NCI-H69 (cell line): Measurements from ENCODE around the gene ACTMAP.
"Not testable (repeated sequence)": the region's sequence is repeated elsewhere in the genome, so short reads cannot be mapped to it uniquely, and the experiment has no call there.

Source experiments
- DNase-seq: peaks from one replicate; lab custom pipeline; 2025; lab: John Stamatoyannopoulos, UW

Gene ACTMAP

DNA sequence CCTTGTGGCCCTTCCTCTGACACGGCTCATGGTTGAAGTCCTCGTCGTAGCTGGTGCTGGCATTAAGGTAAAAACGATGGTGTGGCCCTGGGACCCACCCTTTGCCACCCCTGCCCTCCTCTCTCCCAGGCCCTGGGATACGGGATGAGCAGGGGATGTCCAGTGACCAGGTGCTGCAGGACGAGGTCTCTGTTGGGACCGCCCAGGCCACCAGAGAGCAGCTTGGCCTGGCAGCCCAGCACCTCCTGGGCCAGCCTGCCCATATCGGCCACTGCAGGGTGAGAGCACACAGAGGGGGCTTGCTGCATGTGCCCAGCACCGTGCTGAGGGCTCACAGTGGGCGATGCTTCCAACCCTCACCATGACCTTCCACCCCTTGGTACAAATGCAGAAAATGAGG, 6.4 kb downstream of the ACTMAP start:
- DNase-seq: no peak

GRCh38 chr19:40742886-40743285, 7.4 kb downstream of the ACTMAP start:
- no peak for DNase-seq

DNA sequence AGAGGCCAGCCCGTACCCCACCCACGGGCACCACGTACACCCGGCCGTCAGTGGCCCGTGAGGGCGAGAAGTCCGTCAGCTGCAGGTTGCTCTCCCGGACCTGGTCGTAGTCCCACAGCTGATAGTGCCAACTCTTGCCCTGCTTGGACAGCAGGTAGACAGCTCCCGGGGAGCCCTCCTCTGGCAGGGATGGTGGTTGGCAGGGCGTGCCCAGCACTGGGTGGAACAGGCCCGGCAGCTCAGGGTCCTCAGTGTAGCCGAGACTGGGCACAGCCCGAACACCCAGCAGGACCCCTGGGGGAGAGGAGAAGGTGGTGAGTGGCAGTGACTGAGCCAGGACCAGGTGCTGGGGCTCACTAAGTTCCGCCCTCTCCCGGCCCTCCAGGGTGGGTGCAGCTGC, 7.8 kb downstream of the ACTMAP start:
- no peak for DNase-seq

GRCh38 chr19:40741527-40742390, 8.5 kb downstream of the ACTMAP start:
- DNase-seq: no peak

DNA sequence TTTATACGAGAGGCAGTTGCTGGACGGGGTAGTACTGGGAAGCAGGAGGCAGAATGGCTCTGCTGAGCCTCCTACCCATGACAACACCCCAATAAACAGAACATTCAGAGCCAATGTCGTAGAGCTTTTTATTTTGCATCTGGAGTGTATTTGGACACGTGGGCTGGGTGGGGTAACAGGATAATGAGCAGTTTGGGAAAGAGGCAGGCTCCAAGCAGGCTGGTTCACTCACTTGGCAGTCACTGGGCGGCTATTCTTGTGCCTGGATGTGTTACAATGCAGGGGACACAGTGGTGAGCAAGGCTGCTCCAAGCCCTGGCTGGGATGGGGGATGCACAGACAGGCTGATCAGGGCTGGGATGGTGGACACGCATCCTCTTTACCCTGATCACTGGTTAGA, 9.5 kb downstream of the ACTMAP start:
- DNase-seq: no peak

GRCh38 chr19:40739871-40740703, 10.2 kb downstream of the ACTMAP start:
- no peak for DNase-seq

- DNase-seq: no peak
Observed at GRCh38 chr19:40739030-40739839, 11.0 kb downstream of the ACTMAP start.

GRCh38 chr19:40737102-40737644, 13.1 kb downstream of the ACTMAP start:
- DNase-seq: no peak

- DNase-seq: no peak
Observed at GRCh38 chr19:40736661-40737060, 13.6 kb downstream of the ACTMAP start.

DNA sequence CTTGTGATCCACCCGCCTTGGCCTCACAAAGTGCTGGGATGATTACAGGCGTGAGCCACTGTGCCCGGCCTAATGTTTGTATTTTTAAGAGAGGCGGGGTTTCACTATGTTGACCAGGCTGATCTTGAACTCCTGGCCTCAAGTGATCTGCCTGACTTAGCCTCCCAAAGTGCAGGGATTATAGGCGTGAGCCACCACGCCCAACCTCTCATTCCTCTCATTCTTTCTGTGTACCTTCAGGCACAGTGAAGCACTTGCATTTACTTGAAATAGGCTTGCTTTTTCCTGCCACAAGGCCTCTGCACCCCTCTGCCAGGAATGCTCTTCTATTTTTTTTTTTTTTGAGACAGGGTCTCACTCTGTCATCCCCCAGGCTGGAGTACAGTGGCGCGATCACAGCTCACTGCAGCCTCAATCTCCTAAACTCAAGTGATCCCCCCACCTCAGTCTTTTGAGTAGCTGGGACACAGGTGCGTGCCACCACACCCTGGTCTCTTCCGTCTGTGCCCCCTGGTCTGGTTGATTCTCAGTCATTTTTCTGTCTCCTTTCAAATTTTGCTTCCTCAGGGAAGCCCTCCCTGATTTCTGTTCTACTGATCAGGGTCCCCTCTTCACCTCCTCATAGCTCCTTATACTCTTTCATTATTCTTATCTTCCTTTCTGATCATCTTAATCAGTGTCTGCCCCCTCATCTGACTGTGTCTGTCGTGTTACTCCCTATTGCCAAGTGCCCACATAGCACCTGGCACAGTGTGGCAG, 15.1 kb downstream of the ACTMAP start:
- DNase-seq: no peak

GRCh38 chr19:40733149-40733548, 17.1 kb downstream of the ACTMAP start:
- no peak for DNase-seq

DNA sequence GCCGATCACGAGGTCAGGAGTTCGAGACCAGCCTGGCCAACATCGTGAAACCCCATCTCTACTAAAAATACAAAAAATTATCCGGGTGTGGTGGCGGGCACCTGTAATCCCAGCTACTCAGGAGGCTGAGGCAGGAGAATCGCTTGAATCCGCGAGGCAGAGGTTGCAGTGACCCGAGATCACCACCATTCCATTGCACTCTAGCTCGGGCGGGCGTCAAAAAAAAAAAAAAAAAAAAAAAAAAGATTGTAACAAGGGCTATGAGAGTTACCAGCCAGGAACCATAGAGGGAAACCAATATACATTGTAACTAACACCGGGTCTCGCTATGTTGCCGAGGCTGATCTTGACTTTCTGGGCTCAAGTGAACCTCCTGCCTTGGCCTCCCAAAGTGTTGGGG, 18.0 kb downstream of the ACTMAP start:
- not testable (repeated sequence) for DNase-seq

DNA sequence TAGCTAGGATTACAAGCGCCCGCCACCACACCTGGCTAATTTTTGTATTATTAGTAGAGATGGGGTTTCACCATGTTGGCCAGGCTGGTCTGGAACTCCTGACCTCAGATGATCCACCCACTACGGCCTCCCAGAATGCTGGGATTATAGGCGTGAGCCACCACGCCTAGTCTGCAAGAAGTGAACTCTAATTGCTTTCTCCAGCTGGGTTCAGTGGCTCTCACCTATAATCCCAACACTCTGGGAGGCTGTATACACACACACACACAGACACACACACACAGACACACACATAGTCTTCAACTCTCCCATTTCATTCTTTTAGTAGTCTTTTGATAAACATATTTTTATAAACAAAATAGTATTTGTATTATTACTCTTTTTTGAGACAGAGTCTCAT, 20.2 kb downstream of the ACTMAP start:
- not testable (repeated sequence) for DNase-seq

DNA sequence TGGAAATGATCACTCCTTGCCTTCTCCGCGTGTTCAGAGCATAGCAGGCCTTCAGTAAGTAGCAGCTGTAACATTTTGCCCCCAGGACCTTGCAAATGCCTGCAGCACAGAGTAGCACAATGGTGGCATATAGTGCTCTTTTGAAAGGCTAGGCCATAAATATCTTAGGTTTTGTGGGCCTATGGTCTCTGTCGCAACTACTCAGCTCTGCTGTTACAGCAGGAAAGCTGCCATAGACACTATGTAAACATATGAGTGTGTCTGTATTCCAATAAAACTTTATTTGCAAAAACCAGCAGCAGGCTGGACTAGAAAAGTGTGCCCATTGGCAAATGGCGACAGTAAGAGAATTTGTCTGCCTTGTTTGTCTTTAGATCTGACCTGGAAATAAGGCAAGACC, 24.0 kb downstream of the ACTMAP start:
- DNase-seq: no peak

DNA sequence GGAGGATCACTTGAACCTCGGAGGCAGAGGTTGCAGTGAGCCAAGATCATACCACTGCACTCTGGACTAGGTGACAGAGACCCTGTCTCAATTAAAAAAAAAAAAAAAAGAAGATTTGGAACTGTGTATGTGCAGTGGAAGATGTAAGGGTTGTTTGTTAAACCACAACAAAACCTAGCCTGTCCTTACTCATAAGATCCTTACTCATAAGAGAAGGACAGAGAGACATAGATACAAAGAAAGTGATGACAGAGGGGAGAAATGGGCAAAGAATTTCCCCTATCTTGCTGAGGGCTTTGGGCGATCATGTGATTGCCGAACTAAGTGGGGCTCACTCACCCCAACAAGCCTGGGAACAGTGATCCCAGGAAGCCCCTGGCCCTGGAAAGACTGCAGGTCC, 25.4 kb downstream of the ACTMAP start:
- no peak for DNase-seq

- no peak for DNase-seq
Observed at GRCh38 chr19:40724315-40724714, 26.0 kb downstream of the ACTMAP start.

GRCh38 chr19:40723661-40724254, 26.5 kb downstream of the ACTMAP start:
- DNase-seq: no peak

GRCh38 chr19:40721936-40722661, 28.2 kb downstream of the ACTMAP start:
- no peak for DNase-seq

DNA sequence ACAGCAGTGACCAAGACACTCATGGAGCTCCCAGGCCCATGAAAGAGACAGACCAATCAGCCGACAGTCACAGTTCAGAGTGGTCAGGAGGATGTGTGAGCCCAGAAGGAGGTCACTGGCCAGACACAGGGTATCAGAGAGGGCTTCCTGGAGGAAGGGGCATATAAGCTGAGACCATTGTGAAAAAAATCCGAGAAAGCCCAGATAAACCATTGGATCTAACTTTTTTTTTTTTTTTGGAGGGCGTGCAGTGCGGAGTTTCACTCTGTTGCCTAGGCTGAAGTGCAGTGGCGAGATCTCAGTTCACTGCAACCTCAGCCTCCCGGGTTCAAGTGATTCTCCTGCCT, 29.2 kb downstream of the ACTMAP start:
- DNase-seq: no peak

DNA sequence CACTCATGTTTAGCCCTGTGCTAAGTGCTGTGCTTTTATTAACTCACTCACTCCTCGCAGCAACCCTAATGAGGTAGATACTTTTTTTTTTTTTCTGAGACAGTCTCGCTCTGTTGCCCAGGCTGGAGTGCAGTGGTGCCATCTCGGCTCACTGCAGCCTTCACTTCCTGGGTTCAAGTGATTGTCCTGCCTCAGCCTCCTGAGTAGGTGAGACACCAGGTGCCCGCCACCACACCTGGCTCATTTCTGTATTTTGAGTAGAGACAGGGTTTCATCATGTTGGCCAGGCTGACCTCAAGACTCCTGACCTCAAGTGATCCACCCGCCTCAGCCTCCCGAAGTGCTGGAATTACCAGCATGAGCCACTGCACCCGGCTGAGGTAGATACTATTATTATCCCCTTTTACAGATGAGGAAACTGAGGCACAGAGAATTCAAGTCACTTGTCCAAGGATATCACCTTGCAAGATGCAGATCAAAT, 30.8 kb downstream of the ACTMAP start:
- no peak for DNase-seq
